Stimulated activated memory B cell treated with anti-CD40 and anti-IgM and Interleukin-4, amounts not matched to agents 10 μg/mL and 1 μg/mL and 100 μg/mL, for 72 hours (primary cell): ENCODE measurements around the gene TGDS.

Experiments used
- ATAC-seq: fragments of 150-1000 bp; cut with Tn5 transposase; 2 replicates; pipeline ENCODE4 v1.10.0; 2021
- H3K27ac Mint-ChIP-seq: one replicate; pipeline ENCODE4 v1.8.0; 2022; ENCODE audit warnings: mild to moderate bottlenecking, mixed read lengths
- H3K27me3 Mint-ChIP-seq: one replicate; pipeline ENCODE4 v1.8.0; 2022; ENCODE audit warnings: mixed read lengths
- H3K36me3 Mint-ChIP-seq: one replicate; pipeline ENCODE4 v1.8.0; 2022; ENCODE audit warnings: mixed read lengths
- H3K4me1 Mint-ChIP-seq: one replicate; pipeline ENCODE4 v1.8.0; 2022; ENCODE audit warnings: mixed read lengths
- H3K4me3 Mint-ChIP-seq: one replicate; pipeline ENCODE4 v1.8.0; 2022; ENCODE audit warnings: mild to moderate bottlenecking, moderate library complexity, mixed read lengths
- H3K9me3 Mint-ChIP-seq: one replicate; pipeline ENCODE4 v1.8.0; 2022; ENCODE audit warnings: mixed read lengths

TGDS gene

DNA sequence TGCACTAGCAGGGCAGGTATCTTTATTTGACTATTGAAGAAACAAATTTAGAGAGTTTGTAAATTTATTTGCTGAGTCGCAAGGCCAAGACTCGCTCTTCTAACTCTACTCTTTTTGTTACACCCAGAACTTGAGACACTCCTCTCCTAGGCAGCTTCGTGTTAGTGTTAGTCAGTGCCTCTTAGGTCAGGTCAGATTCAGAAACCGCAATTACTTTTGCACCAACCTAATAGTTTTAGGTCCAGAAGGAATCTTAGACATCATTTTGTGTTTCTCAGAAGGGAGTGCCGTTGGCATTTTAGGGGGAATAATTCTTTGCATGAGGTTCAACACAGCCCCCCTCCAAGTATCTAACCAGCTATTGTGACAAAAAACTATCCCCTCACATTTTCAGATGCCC, 14.5 kb upstream of the TGDS start:
- Mint-ChIP-seq H3K27ac (no peak overlapping the region), H3K4me1 (peaks cover 10% of the 10 kb centered on the region), H3K4me3 (no peak overlapping the region), H3K27me3 (no peaks in the 10 kb centered on the region), H3K9me3 (no peaks in the 10 kb centered on the region), H3K36me3 (peaks cover 31% of the 10 kb centered on the region)
- no peak for ATAC-seq

DNA sequence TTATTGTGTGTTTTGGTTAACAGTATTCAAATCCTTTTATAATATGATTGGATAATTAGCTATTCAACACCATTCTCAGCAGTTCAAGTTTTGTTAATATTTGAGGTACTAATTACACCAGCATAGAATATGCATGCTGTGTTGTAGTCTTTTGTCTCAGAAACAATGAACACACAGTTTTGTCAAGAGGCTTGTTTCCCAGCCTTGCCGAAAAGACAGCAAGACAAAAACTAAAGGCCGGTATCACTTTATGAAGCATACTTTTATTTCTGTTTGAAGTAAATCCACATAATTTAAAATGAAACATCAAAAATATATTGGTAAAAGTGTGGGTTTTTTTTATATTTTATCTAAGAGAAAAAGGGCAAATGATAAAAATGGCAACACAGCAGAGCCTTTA, 13.2 kb upstream of the TGDS start:
- Mint-ChIP-seq H3K27ac (no peak overlapping the region), H3K4me1 (peaks cover 10% of the 10 kb centered on the region), H3K27me3 (no peaks in the 10 kb centered on the region), H3K4me3 (no peak overlapping the region), H3K9me3 (no peaks in the 10 kb centered on the region), H3K36me3 (peaks cover 26% of the 10 kb centered on the region)
- no peak for ATAC-seq

DNA sequence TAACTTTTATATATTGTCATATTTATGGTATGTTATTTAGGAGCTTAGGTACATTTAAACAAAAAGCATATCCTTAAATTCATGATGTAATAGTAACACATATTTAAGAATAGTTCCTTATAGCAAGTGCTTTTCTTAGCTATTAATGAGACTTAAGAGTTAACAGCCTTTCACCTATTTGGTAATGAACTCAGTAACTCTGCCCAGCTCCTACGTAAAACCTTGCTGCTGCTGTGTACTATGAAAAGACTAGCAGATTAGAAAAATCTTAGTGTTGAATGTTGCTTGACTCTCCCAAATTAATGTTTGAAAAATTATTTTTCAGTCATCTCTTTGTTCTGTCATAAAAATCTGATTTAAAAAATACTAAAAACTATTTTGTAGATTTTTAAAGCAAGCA, 12.6 kb upstream of the TGDS start:
- Mint-ChIP-seq H3K27ac (no peak overlapping the region), H3K9me3 (no peaks in the 10 kb centered on the region), H3K4me3 (no peak overlapping the region), H3K36me3 (peaks cover 24% of the 10 kb centered on the region), H3K4me1 (peaks cover 10% of the 10 kb centered on the region), H3K27me3 (no peaks in the 10 kb centered on the region)
- no peak for ATAC-seq

DNA sequence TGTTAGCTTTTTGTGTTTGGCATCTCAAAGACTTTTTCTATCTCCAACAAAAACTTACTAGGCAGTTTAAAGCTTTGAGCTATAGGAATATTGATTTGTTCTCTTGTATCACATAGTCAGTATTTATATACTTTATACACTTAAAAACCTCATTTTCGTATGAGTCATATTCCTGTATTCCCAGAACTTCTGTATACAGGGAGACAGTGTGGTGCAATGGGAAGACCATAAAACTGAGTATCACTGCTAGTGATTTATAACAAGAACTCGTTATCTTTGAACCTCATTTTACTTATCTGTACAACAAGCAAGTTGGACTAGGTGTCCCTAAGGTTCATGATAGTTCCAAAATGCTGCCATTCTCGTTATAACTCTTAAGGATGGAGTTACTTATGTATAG, 12.0 kb upstream of the TGDS start:
- Mint-ChIP-seq H3K4me3 (no peak overlapping the region), H3K27me3 (no peaks in the 10 kb centered on the region), H3K9me3 (no peaks in the 10 kb centered on the region), H3K36me3 (peaks cover 24% of the 10 kb centered on the region), H3K4me1 (peaks cover 12% of the 10 kb centered on the region), H3K27ac (no peak overlapping the region)
- ATAC-seq: no peak

DNA sequence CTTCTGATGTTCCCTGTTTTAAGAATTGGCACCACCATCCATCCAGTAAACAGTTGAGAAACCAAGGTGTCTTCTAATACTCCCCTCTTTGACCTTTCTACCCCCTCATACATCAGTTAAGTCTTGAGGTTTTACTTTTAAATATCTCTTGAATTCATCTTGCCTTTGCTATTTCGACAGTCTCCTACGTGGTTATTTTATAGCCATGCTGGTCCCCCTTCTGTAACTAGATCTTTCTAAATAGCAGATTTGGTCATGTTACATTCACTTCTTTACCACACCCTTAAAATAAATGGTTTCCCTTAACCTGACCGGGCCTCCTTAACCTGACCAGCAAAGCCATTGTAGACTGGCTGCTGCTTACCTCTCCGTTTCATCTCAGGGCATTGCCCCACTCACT, 11.1 kb upstream of the TGDS start:
- Mint-ChIP-seq H3K9me3 (no peaks in the 10 kb centered on the region), H3K4me3 (no peak overlapping the region), H3K27ac (peak overlapping the region; percentile 3), H3K27me3 (no peaks in the 10 kb centered on the region), H3K36me3 (peaks cover 24% of the 10 kb centered on the region), H3K4me1 (peaks cover 21% of the 10 kb centered on the region)
- ATAC-seq: no peak

DNA sequence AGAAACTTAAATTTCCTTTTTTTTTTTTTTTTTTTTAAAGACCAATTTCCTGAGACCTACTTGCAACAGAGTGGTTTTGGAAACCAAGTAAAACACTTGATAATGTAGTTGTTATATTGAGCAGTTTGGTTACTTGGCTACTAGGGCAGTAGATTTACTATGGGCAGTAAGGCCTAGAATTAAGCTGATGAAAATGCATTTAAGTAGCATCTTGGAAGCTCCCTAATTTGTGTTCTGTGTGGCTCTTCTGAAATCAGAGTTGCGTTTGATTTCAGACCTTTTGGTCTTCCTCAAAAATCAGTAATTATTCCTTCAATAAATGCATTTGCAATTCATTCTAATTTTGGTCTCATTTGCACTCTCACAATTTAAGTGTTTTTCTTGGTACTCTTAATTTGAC, 6.5 kb upstream of the TGDS start:
- no peak for ATAC-seq
- Mint-ChIP-seq H3K27ac (peak overlapping the region; percentile 72), H3K4me1 (peaks cover 28% of the 10 kb centered on the region), H3K9me3 (peaks cover 4% of the 10 kb centered on the region), H3K36me3 (peaks cover 10% of the 10 kb centered on the region), H3K27me3 (no peaks in the 10 kb centered on the region), H3K4me3 (peak overlapping the region; percentile 89)

DNA sequence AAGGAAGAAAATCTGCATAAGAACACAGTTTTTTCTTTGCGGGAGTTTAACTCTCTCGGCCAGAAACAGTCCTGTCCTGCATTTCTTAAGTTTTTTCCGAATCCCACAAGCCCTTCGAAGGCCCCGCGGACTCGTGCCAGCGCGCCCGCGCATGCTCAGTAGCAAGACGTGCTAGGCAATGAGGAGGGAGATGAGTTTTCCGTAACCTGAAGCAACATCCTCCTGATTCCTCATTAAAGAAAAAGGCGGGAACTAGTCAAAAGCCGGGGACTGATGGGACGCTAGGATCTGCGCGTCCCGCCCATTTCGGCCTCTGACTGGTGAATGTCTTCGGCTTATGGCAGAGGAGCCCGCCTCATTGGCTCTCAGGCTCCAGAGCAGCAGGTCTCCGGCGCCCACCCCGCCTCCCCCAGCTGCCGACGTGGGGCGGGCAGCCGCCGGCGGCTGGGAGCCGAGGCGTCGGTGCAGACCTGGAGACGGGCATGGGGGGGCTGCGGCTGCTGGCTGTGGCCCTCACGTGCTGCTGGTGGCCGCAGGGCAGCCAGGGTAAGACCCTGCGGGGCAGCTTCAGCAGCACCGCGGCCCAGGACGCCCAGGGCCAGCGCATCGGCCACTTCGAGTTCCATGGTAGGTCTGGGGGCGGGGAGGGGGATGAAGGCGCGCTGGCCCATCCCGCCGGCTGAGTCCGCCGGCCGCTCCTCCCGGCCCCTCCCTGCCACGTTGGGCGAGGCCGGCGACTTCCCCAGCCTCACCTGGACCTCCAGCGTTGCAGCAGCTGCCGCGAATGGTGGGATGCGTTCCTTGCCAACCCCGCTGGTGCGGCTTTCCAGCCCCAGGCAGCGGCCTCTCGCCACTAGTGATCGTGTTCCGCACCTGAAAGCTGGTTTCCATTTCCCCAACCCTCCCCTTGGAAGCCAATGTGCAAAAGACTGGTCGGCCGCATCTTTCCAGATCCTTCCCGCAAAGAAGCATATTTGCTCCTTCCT, 5.8 kb upstream of the TGDS start, which contains the start of gene GPR180:
Gene GPR180 (plus strand): TSS at position 412 of the 986 bp plus-strand sequence. CDS start 71 bp downstream, at position 483.
- Mint-ChIP-seq H3K27me3 (no peaks in the 10 kb centered on the region), H3K36me3 (peaks cover 3% of the 10 kb centered on the region), H3K4me1 (peaks cover 25% of the 10 kb centered on the region), H3K4me3 (peak within 1 kb of the TSS; percentile 89), H3K9me3 (peaks cover 4% of the 10 kb centered on the region), H3K27ac (peak within 1 kb of the TSS; percentile 72)
- ATAC-seq: peak; percentile 100

DNA sequence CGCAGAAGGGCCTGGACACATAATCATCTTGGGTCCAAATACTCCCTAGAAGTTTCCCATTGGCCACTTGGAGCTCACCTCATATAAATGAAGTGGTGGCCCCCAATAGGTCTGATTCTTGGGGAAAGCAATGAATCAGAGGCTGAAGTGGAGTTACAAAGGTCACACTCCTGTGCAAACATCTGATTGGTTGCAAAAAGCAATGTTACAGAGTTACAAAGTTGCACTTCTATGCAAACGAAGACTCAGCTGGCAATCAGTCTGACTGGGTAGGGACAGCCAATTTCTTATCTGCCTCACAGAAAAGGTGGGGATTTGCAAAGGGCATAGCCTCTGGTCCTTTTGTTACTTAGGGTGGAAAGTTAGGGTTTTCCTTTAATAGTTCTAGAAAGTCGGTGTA, 3.9 kb upstream of the TGDS start:
- peaks cover 4% of the 10 kb centered on the region for H3K9me3 Mint-ChIP-seq
- H3K4me3 Mint-ChIP-seq: no peak overlapping the region
- no peaks in the 10 kb centered on the region for H3K27me3 Mint-ChIP-seq
- H3K4me1 Mint-ChIP-seq: peaks cover 36% of the 10 kb centered on the region
- no peak for ATAC-seq
- no peak overlapping the region for H3K27ac Mint-ChIP-seq
- H3K36me3 Mint-ChIP-seq: no peaks in the 10 kb centered on the region

DNA sequence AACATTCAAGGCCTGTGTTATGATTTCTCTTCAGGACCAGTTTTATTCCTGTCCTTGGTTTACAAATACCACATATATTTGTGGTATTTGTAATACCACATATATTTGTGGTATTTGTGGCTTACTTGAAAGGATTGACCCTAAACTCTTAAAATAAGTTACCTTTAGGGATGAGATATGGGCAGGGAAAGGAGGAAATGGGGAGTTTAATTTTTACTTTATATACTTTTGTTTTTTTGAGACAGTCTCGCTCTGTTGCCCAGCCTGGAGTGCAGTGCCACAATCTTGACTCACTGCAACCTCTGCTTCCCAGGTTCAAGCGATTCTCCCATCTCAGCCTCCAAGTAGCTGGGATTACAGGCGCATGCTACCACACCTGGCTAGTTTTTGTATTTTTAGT, 2.3 kb upstream of the TGDS start:
- H3K4me3 Mint-ChIP-seq: no peak overlapping the region
- no peaks in the 10 kb centered on the region for H3K27me3 Mint-ChIP-seq
- H3K36me3 Mint-ChIP-seq: no peaks in the 10 kb centered on the region
- H3K4me1 Mint-ChIP-seq: peaks cover 42% of the 10 kb centered on the region
- ATAC-seq: no peak
- H3K9me3 Mint-ChIP-seq: peaks cover 4% of the 10 kb centered on the region
- no peak overlapping the region for H3K27ac Mint-ChIP-seq

DNA sequence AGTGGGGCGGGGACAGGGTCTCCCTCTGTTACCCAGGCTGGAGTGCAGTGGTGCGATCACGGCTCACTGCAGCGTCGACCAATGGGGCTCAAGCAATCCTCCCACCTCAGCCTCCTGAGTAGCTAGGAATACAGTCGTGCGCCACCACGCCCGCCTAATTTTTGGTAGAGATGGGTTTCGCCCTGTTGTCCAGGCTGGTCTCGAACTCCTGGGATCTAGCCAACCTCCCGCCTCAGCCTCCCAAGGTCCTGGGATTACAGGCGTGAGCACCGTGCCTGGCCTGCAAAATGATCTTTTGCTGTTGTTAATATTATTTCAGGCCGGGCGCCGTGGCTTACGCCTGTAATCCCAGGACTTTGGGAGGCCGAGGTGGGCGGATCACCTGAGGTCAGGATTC, 621 bp upstream of the TGDS start:
- H3K4me3 Mint-ChIP-seq: peak overlapping the region; percentile 81
- H3K9me3 Mint-ChIP-seq: peaks cover 4% of the 10 kb centered on the region
- peaks cover 32% of the 10 kb centered on the region for H3K4me1 Mint-ChIP-seq
- H3K36me3 Mint-ChIP-seq: no peaks in the 10 kb centered on the region
- H3K27ac Mint-ChIP-seq: peak overlapping the region; percentile 84
- no peaks in the 10 kb centered on the region for H3K27me3 Mint-ChIP-seq
- no peak for ATAC-seq

DNA sequence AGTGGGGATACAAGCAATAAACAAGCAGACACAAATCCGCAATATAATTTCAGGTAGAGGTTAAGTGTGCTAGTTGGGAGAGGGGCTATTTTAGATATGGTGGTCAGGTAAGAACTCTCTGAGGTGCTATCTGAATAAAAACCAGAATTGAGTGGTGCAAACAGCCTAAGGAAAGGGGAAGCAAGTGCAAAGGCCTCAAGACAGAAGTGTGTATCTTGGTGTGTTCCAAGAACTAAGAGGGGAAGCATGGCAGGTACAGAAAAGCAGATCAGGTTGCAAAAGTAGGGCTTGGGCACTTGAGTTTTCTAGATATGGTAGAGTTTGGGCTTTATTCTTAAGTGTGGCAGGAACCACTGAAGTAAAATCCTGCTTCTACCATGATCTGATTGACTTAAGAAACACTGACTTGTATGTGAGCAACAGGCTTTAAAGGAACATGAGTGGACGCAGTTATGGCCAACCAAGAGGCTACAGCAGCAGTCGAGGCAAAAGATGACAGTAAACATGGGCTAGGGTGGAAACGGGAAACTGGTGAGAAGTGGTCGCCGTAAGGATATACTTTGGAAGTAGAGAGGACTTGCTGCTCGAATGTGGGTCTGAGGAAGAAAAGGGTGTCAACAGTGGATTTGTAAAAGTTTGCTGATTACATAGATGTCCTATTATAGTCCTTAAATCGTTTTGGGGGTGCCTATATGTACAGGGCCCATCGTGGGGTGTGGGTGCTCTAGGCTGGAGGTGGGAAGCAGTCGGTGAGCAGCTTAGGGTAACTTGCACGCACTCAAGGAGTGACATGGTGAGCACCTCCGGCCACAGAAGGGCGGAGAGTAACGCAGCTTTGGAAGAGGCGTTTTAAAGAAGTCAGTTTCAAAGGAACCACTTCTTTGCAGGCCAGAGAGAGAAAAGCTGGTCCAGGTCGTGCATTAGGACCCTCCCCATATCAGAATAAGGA, 677 bp downstream of the TGDS start:
- no peaks in the 10 kb centered on the region for H3K9me3 Mint-ChIP-seq
- peak overlapping the region; percentile 81 for H3K4me3 Mint-ChIP-seq
- no peaks in the 10 kb centered on the region for H3K27me3 Mint-ChIP-seq
- H3K4me1 Mint-ChIP-seq: peaks cover 25% of the 10 kb centered on the region
- no peaks in the 10 kb centered on the region for H3K36me3 Mint-ChIP-seq
- H3K27ac Mint-ChIP-seq: peak overlapping the region; percentile 84
- peak; percentile 77 for ATAC-seq

DNA sequence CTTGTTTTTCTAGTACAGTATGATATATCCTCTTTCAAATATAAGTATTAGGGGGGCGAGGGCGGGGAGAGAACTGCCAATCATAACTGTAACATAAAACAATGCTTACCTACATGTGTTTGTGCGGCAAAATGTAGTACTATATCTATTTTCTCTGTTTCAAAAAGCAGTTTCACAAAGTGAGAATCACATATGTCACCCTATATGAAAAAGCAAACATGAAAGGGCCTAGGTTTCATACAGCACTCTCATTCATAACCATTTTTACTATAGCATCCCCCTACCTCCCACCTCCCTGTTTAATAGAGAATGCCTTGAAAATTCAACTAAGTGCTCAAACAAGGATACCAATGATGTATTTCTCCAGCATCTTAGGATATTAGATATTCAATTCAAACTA, 5.2 kb downstream of the TGDS start:
- H3K4me3 Mint-ChIP-seq: no peak overlapping the region
- peaks cover 37% of the 10 kb centered on the region for H3K36me3 Mint-ChIP-seq
- H3K9me3 Mint-ChIP-seq: no peaks in the 10 kb centered on the region
- ATAC-seq: no peak
- no peak overlapping the region for H3K27ac Mint-ChIP-seq
- H3K4me1 Mint-ChIP-seq: peaks cover 26% of the 10 kb centered on the region
- H3K27me3 Mint-ChIP-seq: no peaks in the 10 kb centered on the region

DNA sequence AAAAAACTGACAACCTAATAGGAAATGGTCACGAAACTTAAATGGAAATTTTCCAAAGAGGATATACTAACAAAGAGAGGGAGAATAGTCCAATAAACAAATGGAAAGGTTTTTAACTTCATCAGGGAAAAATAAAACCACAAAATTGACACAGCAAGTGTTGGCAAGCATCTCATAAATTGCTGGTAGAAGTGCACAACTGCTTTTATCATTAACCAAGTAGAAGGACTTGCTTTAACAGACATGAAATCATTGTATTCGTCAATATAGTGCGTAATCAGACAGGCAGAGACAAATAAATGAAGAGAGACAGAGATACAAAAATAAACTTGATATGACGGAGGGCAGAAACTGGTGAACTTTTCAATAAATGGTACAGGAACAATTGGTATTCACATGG, 7.4 kb downstream of the TGDS start:
- peaks cover 55% of the 10 kb centered on the region for H3K36me3 Mint-ChIP-seq
- H3K27me3 Mint-ChIP-seq: no peaks in the 10 kb centered on the region
- no peak overlapping the region for H3K4me3 Mint-ChIP-seq
- peaks cover 16% of the 10 kb centered on the region for H3K4me1 Mint-ChIP-seq
- no peak for ATAC-seq
- H3K9me3 Mint-ChIP-seq: no peaks in the 10 kb centered on the region
- H3K27ac Mint-ChIP-seq: no peak overlapping the region

DNA sequence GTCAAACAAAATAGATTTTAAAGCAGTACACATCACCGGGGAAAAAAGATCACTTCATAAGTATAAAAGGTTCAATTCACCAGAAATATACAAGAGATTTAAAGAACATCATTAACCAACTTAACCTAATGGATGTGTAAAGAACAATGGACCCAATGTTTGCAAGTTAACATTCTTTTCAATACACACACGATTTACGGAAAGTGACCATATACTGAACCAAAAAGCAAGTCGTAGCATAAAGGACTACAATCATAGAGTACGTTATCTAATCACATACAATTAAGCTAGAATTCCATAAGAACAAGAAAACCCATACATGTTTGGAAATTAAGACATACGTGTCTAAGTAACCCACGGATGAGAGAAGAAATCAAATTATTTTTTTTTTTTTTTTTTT, 9.6 kb downstream of the TGDS start:
- Mint-ChIP-seq H3K27me3 (no peaks in the 10 kb centered on the region), H3K4me3 (no peak overlapping the region), H3K4me1 (peaks cover 16% of the 10 kb centered on the region), H3K27ac (no peak overlapping the region), H3K36me3 (peaks cover 75% of the 10 kb centered on the region), H3K9me3 (no peaks in the 10 kb centered on the region)
- ATAC-seq: no peak

DNA sequence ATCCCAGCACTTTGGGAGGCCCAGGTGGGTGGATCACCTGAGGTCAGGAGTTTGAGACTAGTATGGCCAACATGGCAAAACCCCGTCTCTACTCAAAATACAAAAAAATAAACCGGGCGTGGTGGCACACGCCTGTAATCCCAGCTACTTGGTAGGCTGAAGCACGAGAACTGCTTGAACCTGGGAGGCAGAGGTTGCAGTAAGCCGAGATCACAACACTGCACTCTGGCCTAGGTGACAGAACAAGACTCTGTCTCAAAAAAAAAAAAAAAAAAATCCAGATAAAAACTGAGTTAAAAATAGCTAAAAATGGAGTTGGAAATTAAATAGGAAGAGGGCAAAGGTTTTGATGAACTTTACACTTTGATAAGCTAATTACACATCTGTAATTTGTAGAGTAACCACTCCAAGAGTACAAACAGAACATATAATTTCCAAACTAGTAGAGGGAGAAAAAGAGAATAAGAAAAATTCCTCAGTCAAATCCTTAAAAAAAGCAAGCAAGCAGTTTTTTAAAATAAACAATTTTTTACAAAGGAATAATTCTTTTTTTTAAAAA, 10.3 kb downstream of the TGDS start:
- Mint-ChIP-seq H3K4me1 (peaks cover 16% of the 10 kb centered on the region), H3K27me3 (no peaks in the 10 kb centered on the region), H3K27ac (no peak overlapping the region), H3K36me3 (peaks cover 82% of the 10 kb centered on the region), H3K4me3 (no peak overlapping the region), H3K9me3 (no peaks in the 10 kb centered on the region)
- no peak for ATAC-seq
